Measurements from ENCODE around the gene NFE2L3.
"Not testable (repeated sequence)": the region's sequence is repeated elsewhere in the genome, so short reads cannot be mapped to it uniquely, and the experiment has no call there.

NFE2L3 gene

GRCh38 chr7:26183545-26184280 lies 31.7 kb downstream of the NFE2L3 start:
- no peak for DNase-seq (ENCODE audit: low spot score)
- TF ChIP-seq CTCF (IDR thresholded peaks at IDR 0.05; ENCODE audit: extremely low read depth, missing control alignments) = no peak

- DNase-seq (ENCODE audit: low spot score) = not testable (repeated sequence)
Measured at GRCh38 chr7:26184281-26185101, 32.5 kb downstream of the NFE2L3 start.

DNA sequence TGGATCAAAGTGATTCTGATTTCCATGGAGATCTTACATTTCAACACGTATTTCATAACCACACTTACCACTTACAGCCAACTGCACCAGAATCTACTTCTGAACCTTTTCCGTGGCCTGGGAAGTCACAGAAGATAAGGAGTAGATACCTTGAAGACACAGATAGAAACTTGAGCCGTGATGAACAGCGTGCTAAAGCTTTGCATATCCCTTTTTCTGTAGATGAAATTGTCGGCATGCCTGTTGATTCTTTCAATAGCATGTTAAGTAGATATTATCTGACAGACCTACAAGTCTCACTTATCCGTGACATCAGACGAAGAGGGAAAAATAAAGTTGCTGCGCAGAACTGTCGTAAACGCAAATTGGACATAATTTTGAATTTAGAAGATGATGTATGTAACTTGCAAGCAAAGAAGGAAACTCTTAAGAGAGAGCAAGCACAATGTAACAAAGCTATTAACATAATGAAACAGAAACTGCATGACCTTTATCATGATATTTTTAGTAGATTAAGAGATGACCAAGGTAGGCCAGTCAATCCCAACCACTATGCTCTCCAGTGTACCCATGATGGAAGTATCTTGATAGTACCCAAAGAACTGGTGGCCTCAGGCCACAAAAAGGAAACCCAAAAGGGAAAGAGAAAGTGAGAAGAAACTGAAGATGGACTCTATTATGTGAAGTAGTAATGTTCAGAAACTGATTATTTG lies 33.3 kb downstream of the NFE2L3 start:
- no peak for DNase-seq (ENCODE audit: low spot score)
- no peak for TF ChIP-seq CTCF (IDR thresholded peaks at IDR 0.05; ENCODE audit: extremely low read depth, missing control alignments)

DNA sequence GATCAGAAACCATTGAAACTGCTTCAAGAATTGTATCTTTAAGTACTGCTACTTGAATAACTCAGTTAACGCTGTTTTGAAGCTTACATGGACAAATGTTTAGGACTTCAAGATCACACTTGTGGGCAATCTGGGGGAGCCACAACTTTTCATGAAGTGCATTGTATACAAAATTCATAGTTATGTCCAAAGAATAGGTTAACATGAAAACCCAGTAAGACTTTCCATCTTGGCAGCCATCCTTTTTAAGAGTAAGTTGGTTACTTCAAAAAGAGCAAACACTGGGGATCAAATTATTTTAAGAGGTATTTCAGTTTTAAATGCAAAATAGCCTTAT lies 33.8 kb downstream of the NFE2L3 start:
- DNase-seq (ENCODE audit: low spot score) = no peak
- TF ChIP-seq CTCF (IDR thresholded peaks at IDR 0.05; ENCODE audit: extremely low read depth, missing control alignments) = no peak

GRCh38 chr7:26186364-26187311 lies 34.6 kb downstream of the NFE2L3 start:
- no peak for DNase-seq (ENCODE audit: low spot score)
- no peak for TF ChIP-seq CTCF (IDR thresholded peaks at IDR 0.05; ENCODE audit: extremely low read depth, missing control alignments)

DNA sequence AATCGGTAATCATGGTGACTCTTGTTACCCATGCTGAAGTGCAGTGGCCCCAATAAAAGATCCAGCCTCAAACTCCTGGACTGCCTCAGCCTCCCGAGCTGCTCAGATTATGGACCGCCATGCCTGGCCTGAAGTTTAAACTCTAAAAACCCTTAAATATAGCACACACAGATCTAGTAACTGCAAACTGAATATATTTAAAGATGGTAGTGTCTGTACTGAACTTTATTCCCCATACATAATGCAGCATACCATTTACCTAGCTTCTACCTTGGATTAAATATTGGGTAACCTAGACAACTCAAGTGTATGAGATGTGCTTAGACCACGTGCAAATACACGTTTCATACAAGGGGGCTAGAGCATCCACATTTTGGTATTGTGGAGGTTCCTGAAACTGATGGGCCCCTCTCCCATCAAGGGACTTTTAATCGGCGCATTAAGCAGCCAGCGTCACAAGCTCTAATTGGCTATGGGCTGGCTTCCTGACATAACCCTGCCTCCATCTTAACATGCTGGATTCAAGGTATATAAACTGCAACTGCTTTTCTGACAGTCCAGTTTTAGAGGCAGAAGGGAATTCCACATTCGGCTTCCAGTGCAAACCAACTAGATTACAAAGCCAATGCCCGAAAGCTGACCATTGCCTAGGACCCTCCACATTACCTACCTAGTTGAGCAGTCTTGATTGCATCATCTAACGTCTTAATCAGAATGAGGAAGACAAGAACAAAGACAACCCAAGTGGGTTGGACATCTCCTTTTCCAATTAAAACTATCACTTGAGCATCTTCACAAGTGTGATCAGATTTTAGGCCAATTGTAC lies 35.6 kb downstream of the NFE2L3 start:
- no peak for TF ChIP-seq CTCF (IDR thresholded peaks at IDR 0.05; ENCODE audit: extremely low read depth, missing control alignments)
- no peak for DNase-seq (ENCODE audit: low spot score)
